Left renal pelvis (tissue), 4 donors: ENCODE measurements around the gene MYCN. TPM values are rescaled to one million over a fixed set of nuclear protein-coding genes. Genes with fewer than 3 reads are reported as not detected.
"Not testable (repeated sequence)": the region's sequence is repeated elsewhere in the genome, so short reads cannot be mapped to it uniquely, and the experiment has no call there.

Experiments
- DNase-seq, 4 donors: peaks; one replicate each; pipeline ENCODE4 v3.0.0-alpha.2; 2013; ENCODE audit warnings: low read depth in 4 of 4, low spot score in 3 of 4
- polyA plus RNA-seq, 4 donors: library from polyadenylated mRNA; unstranded; fragments of 120-200 nt; gene quantifications; one replicate each; pipeline ENCODE4 v1.2.1, GENCODE V29; 2013; ENCODE audit not compliant: insufficient read length in 4 of 4

MYCN gene
- polyA plus RNA-seq, 4 donors, result 6.8 to 37.7 (median 34.3) TPM

GRCh38 chr2:15956751-15957736, 16.7 kb downstream of the MYCN start:
- no peak for DNase-seq

- DNase-seq, result no peak
Observed at GRCh38 chr2:15957881-15958713, 17.7 kb downstream of the MYCN start.

- no peak for DNase-seq
Observed at GRCh38 chr2:15959331-15960153, 19.2 kb downstream of the MYCN start.

GRCh38 chr2:15960154-15960520, 19.8 kb downstream of the MYCN start:
- DNase-seq, result not testable (repeated sequence)

GRCh38 chr2:15963109-15963976, 23.0 kb downstream of the MYCN start:
- not testable (repeated sequence) for DNase-seq

- DNase-seq, result no peak
Observed at GRCh38 chr2:15963977-15964670, 23.8 kb downstream of the MYCN start.

- DNase-seq, result no peak
Observed at GRCh38 chr2:15964936-15965563, 24.7 kb downstream of the MYCN start.

- no peak for DNase-seq
Observed at GRCh38 chr2:15965564-15966019, 25.2 kb downstream of the MYCN start.

GRCh38 chr2:15967415-15968279, 27.3 kb downstream of the MYCN start:
- no peak for DNase-seq

GRCh38 chr2:15968280-15969178, 28.2 kb downstream of the MYCN start:
- no peak for DNase-seq

- no peak for DNase-seq
Observed at GRCh38 chr2:15969214-15969613, 28.9 kb downstream of the MYCN start.

- DNase-seq, result no peak
Observed at GRCh38 chr2:15970701-15971100, 30.4 kb downstream of the MYCN start.

GRCh38 chr2:15971351-15971750, 31.0 kb downstream of the MYCN start:
- DNase-seq, result no peak

- no peak for DNase-seq
Observed at GRCh38 chr2:15971831-15972522, 31.6 kb downstream of the MYCN start.

GRCh38 chr2:15973481-15974401, 33.4 kb downstream of the MYCN start:
- DNase-seq, result no peak
